ENCODE data around the gene GINS2.

GRCh38 chr16:85687651-85688471, 893 bp downstream of the GINS2 start:
- TF ChIP-seq RARB (CRISPR knock-in tag; IDR thresholded peaks at IDR 0.05) = no peak
- TF ChIP-seq ARNTL (CRISPR knock-in tag; IDR thresholded peaks at IDR 0.05; ENCODE audit: borderline replicate concordance, low read depth) = no peak
- no peak for TF ChIP-seq ZNF565 (CRISPR knock-in tag; conservative IDR thresholded peaks at IDR 0.05; ENCODE audit: low read depth)
- TF ChIP-seq, protein P1, sequence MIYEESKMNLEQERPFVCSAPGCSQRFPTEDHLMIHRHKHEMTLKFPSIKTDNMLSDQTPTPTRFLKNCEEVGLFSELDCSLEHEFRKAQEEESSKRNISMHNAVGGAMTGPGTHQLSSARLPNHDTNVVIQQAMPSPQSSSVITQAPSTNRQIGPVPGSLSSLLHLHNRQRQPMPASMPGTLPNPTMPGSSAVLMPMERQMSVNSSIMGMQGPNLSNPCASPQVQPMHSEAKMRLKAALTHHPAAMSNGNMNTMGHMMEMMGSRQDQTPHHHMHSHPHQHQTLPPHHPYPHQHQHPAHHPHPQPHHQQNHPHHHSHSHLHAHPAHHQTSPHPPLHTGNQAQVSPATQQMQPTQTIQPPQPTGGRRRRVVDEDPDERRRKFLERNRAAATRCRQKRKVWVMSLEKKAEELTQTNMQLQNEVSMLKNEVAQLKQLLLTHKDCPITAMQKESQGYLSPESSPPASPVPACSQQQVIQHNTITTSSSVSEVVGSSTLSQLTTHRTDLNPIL (CRISPR knock-in tag; IDR thresholded peaks at IDR 0.05; ENCODE audit: low read depth) = no peak
